IMR-90 (cell line): ENCODE data around the gene CHSY3. TPM values are rescaled to one million over a fixed set of nuclear protein-coding genes. Genes with fewer than 3 reads are reported as not detected.

Source experiments
- ATAC-seq: fragments of 200-7000 bp; cut with Tn5 transposase; 2 replicates; pipeline ENCODE4 v1.9.1; 2020; ENCODE audit warnings: low read depth, mild to moderate bottlenecking, moderate library complexity
- BruUV-seq: library from RNA; stranded (reverse); fragments of 400-500 nt; replicated peaks from 2 replicates; lab custom pipeline; 2021; lab: Mats Ljungman, UMichigan
- CTCF ChIA-PET: fragments of 300-600 bp; formaldehyde crosslinking; extraction: SDS; loops from one replicate; lab custom pipeline; 2021; ENCODE audit warnings: antibody characterized with exemption; lab: Yijun Ruan, JAX
- POLR2A ChIA-PET: fragments of 300-600 bp; sonication (Branson Sonifier 250); formaldehyde crosslinking; loops from one replicate; lab custom pipeline; 2022; ENCODE audit warnings: antibody characterized with exemption; ENCODE audit not compliant: unreplicated experiment; lab: Charles Lee
- DNase-seq: peaks from one replicate; pipeline ENCODE4 v3.0.0; 2013
- H2AFZ ChIP-seq: replicated peaks from 2 replicates; pipeline ENCODE3; 2013; ENCODE audit warnings: low read length, mild to moderate bottlenecking; ENCODE audit not compliant: poor library complexity
- H2AK5ac ChIP-seq: 2 replicates; pipeline ENCODE4 v1.6.1; 2013; ENCODE audit warnings: low read depth, low read length, inconsistent platforms
- H2AK9ac ChIP-seq: replicated peaks from 2 replicates; pipeline ENCODE3; 2013; ENCODE audit warnings: mild to moderate bottlenecking, low read depth, low read length, moderate library complexity; ENCODE audit not compliant: poor library complexity
- H2BK120ac ChIP-seq: 2 replicates; pipeline ENCODE4 v1.6.1; 2013; ENCODE audit warnings: low read depth, low read length, inconsistent platforms
- H2BK15ac ChIP-seq: 3 replicates; pipeline ENCODE4 v1.6.1; 2013; ENCODE audit warnings: low read depth, low read length, inconsistent platforms
- H2BK20ac ChIP-seq: 2 replicates; pipeline ENCODE4 v1.6.1; 2013; ENCODE audit warnings: low read depth, mild to moderate bottlenecking, inconsistent platforms, low read length, moderate library complexity
- H2BK5ac ChIP-seq: 2 replicates; pipeline ENCODE4 v1.6.1; 2013; ENCODE audit warnings: mild to moderate bottlenecking, low read depth, low read length, inconsistent platforms; ENCODE audit not compliant: poor library complexity, severe bottlenecking
- H3K14ac ChIP-seq: replicated peaks from 2 replicates; pipeline ENCODE4 v1.6.1; 2013; ENCODE audit warnings: low read depth, low read length, inconsistent platforms
- H3K18ac ChIP-seq: 2 replicates; pipeline ENCODE4 v1.6.1; 2013; ENCODE audit warnings: low read depth, low read length, control low read depth
- H3K23ac ChIP-seq: 2 replicates; pipeline ENCODE4 v1.6.1; 2013; ENCODE audit warnings: low read depth, low read length, inconsistent platforms
- H3K27ac ChIP-seq: 2 replicates; pipeline ENCODE4 v1.5.1; 2013; ENCODE audit warnings: mild to moderate bottlenecking, control low read depth, low read length; ENCODE audit not compliant: insufficient read depth
- H3K27me3 ChIP-seq: 2 replicates; pipeline ENCODE4 v1.6.1; 2013; ENCODE audit warnings: low read length; ENCODE audit not compliant: control insufficient read depth, insufficient read depth
- H3K36me3 ChIP-seq: 2 replicates; pipeline ENCODE4 v1.6.1; 2013; ENCODE audit warnings: low read length, mixed read lengths; ENCODE audit not compliant: control insufficient read depth, insufficient read depth
- H3K4ac ChIP-seq: 2 replicates; pipeline ENCODE4 v1.6.1; 2013; ENCODE audit warnings: low read depth, low read length, inconsistent platforms
- H3K4me1 ChIP-seq: 2 replicates; pipeline ENCODE4 v1.6.1; 2013; ENCODE audit warnings: low read length, mixed read lengths; ENCODE audit not compliant: control insufficient read depth, insufficient read depth
- H3K4me2 ChIP-seq: 2 replicates; pipeline ENCODE4 v1.6.1; 2013; ENCODE audit warnings: low read depth, mild to moderate bottlenecking, control low read depth, low read length, moderate library complexity
- H3K4me3 ChIP-seq: 2 replicates; pipeline ENCODE4 v1.5.1; 2013; ENCODE audit warnings: low read depth, mild to moderate bottlenecking, control low read depth, low read length, moderate library complexity; ENCODE audit not compliant: insufficient read depth
- H3K56ac ChIP-seq: 2 replicates; pipeline ENCODE4 v1.6.1; 2013; ENCODE audit warnings: low read length, inconsistent platforms; ENCODE audit not compliant: insufficient read depth; ENCODE audit errors: extremely low read depth
- H3K79me1 ChIP-seq, 2 experiments: 2 replicates each; pipeline ENCODE4 v1.6.1; 2013; ENCODE audit warnings: low read length in 2 of 2, inconsistent platforms in 1 of 2, low read depth in 1 of 2
- H3K9ac ChIP-seq: 2 replicates; pipeline ENCODE4 v1.6.1; 2013; ENCODE audit warnings: low read depth, low read length, control low read depth
- H3K9me1 ChIP-seq: 2 replicates; pipeline ENCODE4 v1.6.1; 2013; ENCODE audit warnings: low read length, inconsistent platforms; ENCODE audit not compliant: insufficient read depth
- H3K9me3 ChIP-seq: 2 replicates; pipeline ENCODE4 v1.6.1; 2013; ENCODE audit warnings: low read length; ENCODE audit not compliant: control insufficient read depth, insufficient read depth
- H4K20me1 ChIP-seq: 2 replicates; pipeline ENCODE4 v1.6.1; 2013; ENCODE audit warnings: low read length, inconsistent platforms; ENCODE audit not compliant: insufficient read depth
- H4K5ac ChIP-seq: 2 replicates; pipeline ENCODE4 v1.6.1; 2013; ENCODE audit warnings: mild to moderate bottlenecking, low read depth, low read length, control low read depth
- H4K8ac ChIP-seq, 2 experiments: 2 replicates each; pipeline ENCODE4 v1.6.1; 2013; ENCODE audit warnings: low read depth in 2 of 2, low read length in 2 of 2, control low read depth in 1 of 2, inconsistent platforms in 1 of 2
- H4K91ac ChIP-seq: 2 replicates; pipeline ENCODE4 v1.6.1; 2013; ENCODE audit warnings: low read depth, low read length, inconsistent platforms; ENCODE audit not compliant: insufficient read depth
- CEBPB ChIP-seq: IDR thresholded peaks from 2 replicates; pipeline ENCODE4 v1.6.1; 2012; ENCODE audit warnings: low read depth, low read length, improper control_type of control experiment
- FOS ChIP-seq: fragments of 150-350 bp; IDR thresholded peaks from 2 replicates; pipeline ENCODE4 v1.6.1; 2016; ENCODE audit warnings: low read depth, low read length
- RCOR1 ChIP-seq: IDR thresholded peaks from 2 replicates; pipeline ENCODE4 v1.6.1; 2012; ENCODE audit warnings: mild to moderate bottlenecking, low read length, improper control_type of control experiment; ENCODE audit not compliant: insufficient replicate concordance
- RFX5 ChIP-seq: IDR thresholded peaks from 2 replicates; pipeline ENCODE4 v1.8.0; 2012; ENCODE audit warnings: low read depth, mild to moderate bottlenecking, low read length, moderate library complexity
- dilution Hi-C: fragments of 300-500 bp; cut with HindIII; formaldehyde crosslinking; loops from one replicate; pipeline ENCODE4 v1.14.3; 2018; ENCODE audit warnings: low sequenced_read_pairs; ENCODE audit not compliant: unreplicated experiment
- in situ Hi-C: fragments of 300-500 bp; cut with MboI; formaldehyde crosslinking; loops from 3 replicates; pipeline ENCODE4 v1.14.3; 2019; ENCODE audit warnings: low sequenced_read_pairs, inconsistent platforms, mixed read lengths
- intact Hi-C: fragments of 100-400 bp; cut with micrococcal nuclease; formaldehyde crosslinking; loops from 2 replicates; pipeline ENCODE4 v1.10.0; 2022
- polyA plus RNA-seq, 3 experiments: library from polyadenylated mRNA; depleted of rRNA; stranded (reverse); fragments of >200 nt; gene quantifications; 2 replicates each; pipeline ENCODE4 v1.2.3, GENCODE V29; 2012; ENCODE audit warnings: low replicate concordance in 1 of 3
- total RNA-seq: library from RNA; depleted of rRNA; stranded (reverse); fragments of >200 nt; gene quantifications from 2 replicates; pipeline ENCODE4 v1.2.3, GENCODE V29; 2012
- TF ChIP-seq, protein P1 (sequence below): conservative IDR thresholded peaks from 2 replicates; pipeline ENCODE4 v1.5.1; 2012; ENCODE audit warnings: mild to moderate bottlenecking, low read depth, low read length, improper control_type of control experiment

Gene CHSY3
- total and polyA plus RNA-seq, 2 of the 4 experiments (the other 2 are of a cell fraction): 0.62 to 1.3 TPM

DNA sequence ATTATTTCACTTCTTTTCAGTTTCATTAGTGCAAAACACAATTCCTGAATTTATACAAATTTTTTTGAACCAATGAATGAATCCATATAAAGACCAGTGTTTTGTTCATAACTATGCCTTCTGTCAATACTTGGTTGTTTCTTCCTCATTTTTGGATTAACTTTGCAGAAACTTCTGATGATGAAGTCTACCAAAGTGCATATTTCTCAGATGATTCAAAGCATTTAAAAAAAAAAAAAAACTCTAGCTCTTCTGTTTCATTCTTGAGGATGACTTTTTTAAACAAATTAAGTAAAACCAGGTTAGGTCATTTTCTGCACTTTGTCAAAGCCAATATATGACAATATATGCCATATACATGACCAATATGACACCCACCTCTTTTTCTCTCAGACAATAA is 92.6 kb downstream of the CHSY3 start:
- Histone ChIP-seq H3K9ac (no peak overlapping the region), H3K36me3 (no peaks in the 10 kb centered on the region), H2BK5ac (no peak overlapping the region), H4K20me1 (no peaks in the 10 kb centered on the region), H2AK9ac (no peak overlapping the region), H4K91ac (no peak overlapping the region), H3K79me1 (no peaks in the 10 kb centered on the region), H2AK5ac (no peak overlapping the region), H2BK20ac (no peak overlapping the region), H2AFZ (no peak overlapping the region), H3K9me1 (no peaks in the 10 kb centered on the region; the same call in 1 of the 2 replicates), H4K8ac (no peak overlapping the region), H3K9me3 (peaks cover 2% of the 10 kb centered on the region; the same call in 1 of the 2 replicates), H2BK15ac (no peak overlapping the region), H3K23ac (no peak overlapping the region), H3K27ac (no peak overlapping the region), H3K4me2 (no peak overlapping the region), H4K5ac (no peak overlapping the region), H3K4me1 (no peaks in the 10 kb centered on the region), H3K18ac (no peak overlapping the region), H3K4ac (no peak overlapping the region), H3K56ac (no peak overlapping the region), H3K4me3 (no peak overlapping the region), H2BK120ac (no peak overlapping the region), H3K14ac (no peak overlapping the region), H3K27me3 (no peaks in the 10 kb centered on the region)
- no TSS peak for BruUV-seq
- DNase-seq (peak; percentile 18), ATAC-seq (peak; percentile 48)
- dilution Hi-C loops: no loop called here
- TF ChIP-seq CEBPB (no peak), RFX5 (no peak), FOS (no peak), RCOR1 (no peak)
- TF ChIP-seq, protein P1, sequence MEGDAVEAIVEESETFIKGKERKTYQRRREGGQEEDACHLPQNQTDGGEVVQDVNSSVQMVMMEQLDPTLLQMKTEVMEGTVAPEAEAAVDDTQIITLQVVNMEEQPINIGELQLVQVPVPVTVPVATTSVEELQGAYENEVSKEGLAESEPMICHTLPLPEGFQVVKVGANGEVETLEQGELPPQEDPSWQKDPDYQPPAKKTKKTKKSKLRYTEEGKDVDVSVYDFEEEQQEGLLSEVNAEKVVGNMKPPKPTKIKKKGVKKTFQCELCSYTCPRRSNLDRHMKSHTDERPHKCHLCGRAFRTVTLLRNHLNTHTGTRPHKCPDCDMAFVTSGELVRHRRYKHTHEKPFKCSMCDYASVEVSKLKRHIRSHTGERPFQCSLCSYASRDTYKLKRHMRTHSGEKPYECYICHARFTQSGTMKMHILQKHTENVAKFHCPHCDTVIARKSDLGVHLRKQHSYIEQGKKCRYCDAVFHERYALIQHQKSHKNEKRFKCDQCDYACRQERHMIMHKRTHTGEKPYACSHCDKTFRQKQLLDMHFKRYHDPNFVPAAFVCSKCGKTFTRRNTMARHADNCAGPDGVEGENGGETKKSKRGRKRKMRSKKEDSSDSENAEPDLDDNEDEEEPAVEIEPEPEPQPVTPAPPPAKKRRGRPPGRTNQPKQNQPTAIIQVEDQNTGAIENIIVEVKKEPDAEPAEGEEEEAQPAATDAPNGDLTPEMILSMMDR: no peak
- POLR2A ChIA-PET: no interaction called here
- in situ Hi-C loops: no loop called here
- CTCF ChIA-PET: no interaction called here
- intact Hi-C loops: no loop called here
